Heart right ventricle (tissue), 16 donors: ENCODE measurements around the gene CLIP4. TPM values are rescaled to one million over a fixed set of nuclear protein-coding genes. Genes with fewer than 3 reads are reported as not detected.

Source experiments
- ATAC-seq, 8 donors: fragments of 200-7000 bp; cut with Tn5 transposase; one replicate each; pipeline ENCODE4 v1.9.1; 2020; ENCODE audit warnings: mild to moderate bottlenecking in 8 of 8, moderate library complexity in 8 of 8, moderate number of reproducible peaks in 1 of 8
- DNase-seq, 2 donors: peaks; one replicate each; pipeline ENCODE4 v3.0.0-alpha.2; 2020
- H3K27ac ChIP-seq, 10 donors: fragments of 200-600 bp; sonication (generic) in 2 of 10; one replicate each; pipeline versions ENCODE4 v1.5.0 to v1.8.0; 2020 to 2022; ENCODE audit warnings: mild to moderate bottlenecking in 3 of 10
- H3K27me3 ChIP-seq, 7 donors: fragments of 200-600 bp; one replicate each; pipeline ENCODE4 v1.8.0; 2021 to 2022; ENCODE audit warnings: mild to moderate bottlenecking in 2 of 7
- H3K36me3 ChIP-seq, 9 donors: fragments of 200-600 bp; sonication (generic) in 1 of 9; one replicate each; pipeline versions ENCODE4 v1.5.0 to v1.8.0; 2020 to 2022; ENCODE audit warnings: mild to moderate bottlenecking in 2 of 9
- H3K4me1 ChIP-seq, 9 donors: fragments of 200-600 bp; sonication (generic) in 1 of 9; one replicate each; pipeline versions ENCODE4 v1.5.0 to v1.8.0; 2020 to 2022; ENCODE audit warnings: mild to moderate bottlenecking in 4 of 9
- H3K4me3 ChIP-seq, 10 donors: fragments of 200-600 bp; sonication (generic) in 2 of 10; one replicate each; pipeline versions ENCODE4 v1.5.0 to v1.8.0; 2020 to 2022; ENCODE audit warnings: mild to moderate bottlenecking in 7 of 10, moderate library complexity in 2 of 10
- H3K9me3 ChIP-seq, 11 donors: fragments of 200-600 bp in 10 of 11; sonication (generic) in 2 of 11; one replicate each; pipeline versions ENCODE4 v1.5.0 to v1.8.0; 2013 to 2022; ENCODE audit warnings: mild to moderate bottlenecking in 2 of 11, control low read depth in 1 of 11, moderate library complexity in 1 of 11
- CTCF ChIP-seq, 9 donors: fragments of 200-600 bp; sonication (generic) in 2 of 9; IDR thresholded peaks; one replicate each; pipeline versions ENCODE4 v1.5.0 to v1.8.0; 2021 to 2022; ENCODE audit warnings: antibody characterized with exemption in 9 of 9, mild to moderate bottlenecking in 5 of 9, moderate library complexity in 1 of 9
- WGBS, 2 donors: extraction: QIAGEN DNeasy Blood & Tissue Kit; methylation state at CpG; one replicate each; pipeline ENCODE4 v1.1.7; 2013; ENCODE audit warnings: inconsistent platforms in 1 of 2; 5-methylcytosine and 5-hydroxymethylcytosine counted together
- intact Hi-C, 10 donors: fragments of 100-400 bp; cut with DNase I; formaldehyde crosslinking; loops; one replicate each; pipeline versions ENCODE4 v1.11.1 to v1.14.2; 2022
- polyA plus RNA-seq, 2 donors: library from polyadenylated mRNA; stranded (reverse); fragments of 200-250 nt; gene quantifications; one replicate each; pipeline ENCODE4 v1.2.3, GENCODE V29; 2013
- total RNA-seq, 10 donors: library from RNA; stranded (reverse); fragmentation: NEBNext Ultra II Directional in 3 of 10; extraction: Animal tissue kit (Norgen Biotek cat#: 25700) in 3 of 10; gene quantifications; one replicate each; pipeline versions ENCODE4 v1.2.1 to v1.2.4, GENCODE V29; 2021 to 2023
- donor health status: Arrhythmogenic right ventricular cardiomyopathy.
- donor health status: ischemic (EF 13 %, LVEDD 7.1; RV severe dilation, severe dysfunction).
- donor health status: healthy with polysubstance abuse.
- donor health status: DM: no; HTN: yes; CAD: no.
- donor health status: DM: no; HTN: no; CAD: no.
- donor health status: ischemic (EF 25% LVEDD 6.9; RV normal size, moderate dysfunction).
- donor health status: ischemic (EF 25% LVEDD 5.7; RV mildly dilated, moderate dysfunction).
- donor health status: healthy.
- donor health status: DM: yes; HTN: yes; CAD: no.
- donor health status: Ischemic cardiomyopathy.
- donor health status: ischemic (EF 35%, LVEDD 5.7; RV mildly dilated, moderate dysfunction).
- donor health status: nonischemic (EF 11% LVEDD 7.7; RV severe dilation, severe dysfunction).
- donor health status: DM: yes; HTN: yes; CAD: no.
- donor health status: PGD.
- donor health status: ischemic (EF 29% LVEDD 5.4; RV normal size, mild dysfunction).
- donor health status: nonischemic (EF 23%, LVEDD 6.1; RV moderate dilation, normal function).

CLIP4 gene
- total and polyA plus RNA-seq, 12 donors: 8.3 to 55.2 (median 42.8) TPM

- intact Hi-C loops: no loop called here
- ATAC-seq: peak in 1 of 8 donors; percentile 23
- Histone ChIP-seq H3K27ac (no peak overlapping the region), H3K27me3 (no peaks in the 10 kb centered on the region), H3K4me3 (no peak overlapping the region), H3K9me3 (no peaks in the 10 kb centered on the region), H3K4me1 (no peaks in the 10 kb centered on the region), H3K36me3 (no peaks in the 10 kb centered on the region)
- WGBS, 2 donors: 91% methylated on average over 8 of the region's 8 CpGs
- no peak for DNase-seq
- TF ChIP-seq CTCF (IDR thresholded peaks at IDR 0.05): no peak
Measured at GRCh38 chr2:29096969-29097368, 18.2 kb upstream of the CLIP4 start.

- Histone ChIP-seq H3K36me3 (no peaks in the 10 kb centered on the region), H3K4me1 (no peaks in the 10 kb centered on the region), H3K27ac (no peak overlapping the region), H3K4me3 (no peak overlapping the region), H3K9me3 (no peaks in the 10 kb centered on the region), H3K27me3 (no peaks in the 10 kb centered on the region)
- 70 to 73% methylated on average over 6 of the region's 6 CpGs for WGBS, 2 donors
- no peak for TF ChIP-seq CTCF (IDR thresholded peaks at IDR 0.05)
- intact Hi-C loops: no loop called here
- no peak for ATAC-seq
- no peak for DNase-seq
Measured at GRCh38 chr2:29097569-29097968, 17.6 kb upstream of the CLIP4 start.

GRCh38 chr2:29100564-29100963 is 14.7 kb upstream of the CLIP4 start:
- Histone ChIP-seq H3K9me3 (no peaks in the 10 kb centered on the region), H3K27ac (no peak overlapping the region), H3K36me3 (no peaks in the 10 kb centered on the region), H3K27me3 (no peaks in the 10 kb centered on the region), H3K4me1 (no peaks in the 10 kb centered on the region), H3K4me3 (no peak overlapping the region)
- DNase-seq (no peak), ATAC-seq (no peak)
- TF ChIP-seq CTCF (IDR thresholded peaks at IDR 0.05): no peak
- intact Hi-C loops: no loop called here
- WGBS, 2 donors: 91% methylated on average over 1 of the region's 1 CpG

GRCh38 chr2:29104688-29105087 is 10.5 kb upstream of the CLIP4 start:
- WGBS, 2 donors: 81 to 84% methylated on average over 5 of the region's 5 CpGs
- no peak overlapping the region for H3K27ac ChIP-seq
- no peaks in the 10 kb centered on the region for H3K36me3 ChIP-seq
- H3K4me3 ChIP-seq: no peak overlapping the region
- TF ChIP-seq CTCF (IDR thresholded peaks at IDR 0.05): no peak
- no peaks in the 10 kb centered on the region for H3K9me3 ChIP-seq
- H3K27me3 ChIP-seq: no peaks in the 10 kb centered on the region
- intact Hi-C loops: no loop called here
- DNase-seq: no peak
- ATAC-seq: no peak
- no peaks in the 10 kb centered on the region for H3K4me1 ChIP-seq

GRCh38 chr2:29105375-29105774 is 9.8 kb upstream of the CLIP4 start:
- Histone ChIP-seq H3K4me3 (no peak overlapping the region), H3K27me3 (no peaks in the 10 kb centered on the region), H3K4me1 (no peaks in the 10 kb centered on the region), H3K9me3 (no peaks in the 10 kb centered on the region), H3K36me3 (no peaks in the 10 kb centered on the region), H3K27ac (no peak overlapping the region)
- 51 to 66% methylated on average over 2 of the region's 2 CpGs for WGBS, 2 donors
- DNase-seq (no peak), ATAC-seq (no peak)
- intact Hi-C loops: no loop called here
- no peak for TF ChIP-seq CTCF (IDR thresholded peaks at IDR 0.05)
